ENCODE measurements around the gene GPM6B.
"Not testable (repeated sequence)": the region's sequence is repeated elsewhere in the genome, so short reads cannot be mapped to it uniquely, and the experiment has no call there.

The GPM6B gene

GRCh38 chrX:13763489-13763888 is 53.4 kb downstream of the GPM6B start:
- no peak for DNase-seq

GRCh38 chrX:13761606-13762414 is 55.1 kb downstream of the GPM6B start:
- no peak for DNase-seq

GRCh38 chrX:13760426-13760825 is 56.5 kb downstream of the GPM6B start:
- no peak for DNase-seq

GRCh38 chrX:13759152-13759718 is 57.7 kb downstream of the GPM6B start:
- no peak for DNase-seq

- DNase-seq: no peak
These were observed 60.5 kb downstream of the GPM6B start for GRCh38 chrX:13756381-13756780.

- DNase-seq: no peak
These were observed 61.6 kb downstream of the GPM6B start for GRCh38 chrX:13755254-13755653.

- no peak for DNase-seq
These were observed 62.1 kb downstream of the GPM6B start for GRCh38 chrX:13754765-13755164.

GRCh38 chrX:13752646-13753045 is 64.2 kb downstream of the GPM6B start:
- no peak for DNase-seq

- DNase-seq: no peak
These were observed 64.8 kb downstream of the GPM6B start for GRCh38 chrX:13752141-13752540.

- no peak for DNase-seq
These were observed 66.1 kb downstream of the GPM6B start for GRCh38 chrX:13750812-13751211.

- DNase-seq: peak; percentile 32
These were observed 66.7 kb downstream of the GPM6B start for GRCh38 chrX:13750204-13750603.

GRCh38 chrX:13748486-13748885 is 68.4 kb downstream of the GPM6B start:
- DNase-seq: no peak

GRCh38 chrX:13747836-13748235 is 69.1 kb downstream of the GPM6B start:
- DNase-seq: no peak

GRCh38 chrX:13742397-13743176 is 74.3 kb downstream of the GPM6B start:
- no peak for DNase-seq

- DNase-seq: no peak
These were observed 75.2 kb downstream of the GPM6B start for GRCh38 chrX:13741695-13742094.

- DNase-seq: peak; percentile 68
These were observed 82.4 kb downstream of the GPM6B start, which contains the start of the genes OFD1 and TRAPPC2 for GRCh38 chrX:13734278-13735172. TSS of gene OFD1 (plus strand) at chrX:13734748. CDS start at chrX:13735072, 324 bp downstream. TSS of gene TRAPPC2 (minus strand) at chrX:13734620. CDS start at chrX:13719963, 14,657 bp downstream.

- DNase-seq: no peak
These were observed 83.4 kb downstream of the GPM6B start for GRCh38 chrX:13733506-13733905.

GRCh38 chrX:13732246-13733067 is 84.4 kb downstream of the GPM6B start:
- no peak for DNase-seq

- DNase-seq: not testable (repeated sequence)
These were observed 86.4 kb downstream of the GPM6B start for GRCh38 chrX:13730523-13730922.

GRCh38 chrX:13726583-13726982 is 90.3 kb downstream of the GPM6B start:
- DNase-seq: not testable (repeated sequence)

GRCh38 chrX:13724878-13725277 is 92.0 kb downstream of the GPM6B start:
- DNase-seq: not testable (repeated sequence)

All from NCI-H1694 (cell line).